GM19025 (cell line): ENCODE results near the gene TNFRSF8.
"Not testable (repeated sequence)": the region's sequence is repeated elsewhere in the genome, so short reads cannot be mapped to it uniquely, and the experiment has no call there.

Source experiments
- ATAC-seq: cut with Tn5 transposase; IDR thresholded peaks from one replicate; pipeline ENCODE4 v1.9.1; 2021; ENCODE audit warnings: mild to moderate bottlenecking, low read depth, moderate library complexity; ENCODE audit not compliant: unreplicated experiment

Gene TNFRSF8

DNA sequence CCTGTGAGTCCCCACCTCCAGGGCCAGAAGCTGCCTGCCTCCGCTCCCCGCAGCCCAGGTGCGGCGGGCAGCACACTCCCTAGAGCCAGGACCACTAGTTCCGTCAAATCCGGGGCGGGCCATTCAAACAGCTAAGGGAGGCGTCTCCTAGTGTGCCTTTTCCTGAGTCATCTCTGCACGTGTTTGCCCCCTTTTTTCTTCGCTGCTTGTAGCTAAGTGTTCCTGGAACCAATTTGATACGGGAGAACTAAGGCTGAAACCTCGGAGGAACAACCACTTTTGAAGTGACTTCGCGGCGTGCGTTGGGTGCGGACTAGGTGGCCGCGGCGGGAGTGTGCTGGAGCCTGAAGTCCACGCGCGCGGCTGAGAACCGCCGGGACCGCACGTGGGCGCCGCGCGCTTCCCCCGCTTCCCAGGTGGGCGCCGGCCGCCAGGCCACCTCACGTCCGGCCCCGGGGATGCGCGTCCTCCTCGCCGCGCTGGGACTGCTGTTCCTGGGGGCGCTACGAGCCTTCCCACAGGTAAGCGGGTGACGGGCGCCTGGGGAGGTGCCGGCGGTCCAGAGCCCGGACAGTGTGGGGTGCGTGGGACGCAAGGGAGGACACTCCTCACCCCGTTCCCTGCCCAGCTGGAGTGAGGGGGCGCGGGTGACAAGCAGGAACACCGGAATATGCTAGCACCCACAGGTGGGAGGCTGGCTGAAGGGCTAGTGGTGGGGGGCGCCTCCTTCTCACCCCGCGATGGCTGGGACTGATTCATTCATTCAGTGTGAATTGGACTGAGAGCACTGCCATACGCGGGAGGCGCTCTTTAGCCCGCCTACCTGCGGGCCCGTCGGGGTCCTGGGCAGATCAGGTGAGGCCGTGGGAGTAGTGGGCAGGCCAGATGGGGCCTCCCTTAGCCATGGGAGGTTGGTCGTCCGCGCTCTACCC, at the start of gene TNFRSF8:
TNFRSF8 (plus strand) TSS at position 163 of the 932 bp plus-strand sequence; CDS start at position 459, 296 bp downstream.
- no peak for ATAC-seq

DNA sequence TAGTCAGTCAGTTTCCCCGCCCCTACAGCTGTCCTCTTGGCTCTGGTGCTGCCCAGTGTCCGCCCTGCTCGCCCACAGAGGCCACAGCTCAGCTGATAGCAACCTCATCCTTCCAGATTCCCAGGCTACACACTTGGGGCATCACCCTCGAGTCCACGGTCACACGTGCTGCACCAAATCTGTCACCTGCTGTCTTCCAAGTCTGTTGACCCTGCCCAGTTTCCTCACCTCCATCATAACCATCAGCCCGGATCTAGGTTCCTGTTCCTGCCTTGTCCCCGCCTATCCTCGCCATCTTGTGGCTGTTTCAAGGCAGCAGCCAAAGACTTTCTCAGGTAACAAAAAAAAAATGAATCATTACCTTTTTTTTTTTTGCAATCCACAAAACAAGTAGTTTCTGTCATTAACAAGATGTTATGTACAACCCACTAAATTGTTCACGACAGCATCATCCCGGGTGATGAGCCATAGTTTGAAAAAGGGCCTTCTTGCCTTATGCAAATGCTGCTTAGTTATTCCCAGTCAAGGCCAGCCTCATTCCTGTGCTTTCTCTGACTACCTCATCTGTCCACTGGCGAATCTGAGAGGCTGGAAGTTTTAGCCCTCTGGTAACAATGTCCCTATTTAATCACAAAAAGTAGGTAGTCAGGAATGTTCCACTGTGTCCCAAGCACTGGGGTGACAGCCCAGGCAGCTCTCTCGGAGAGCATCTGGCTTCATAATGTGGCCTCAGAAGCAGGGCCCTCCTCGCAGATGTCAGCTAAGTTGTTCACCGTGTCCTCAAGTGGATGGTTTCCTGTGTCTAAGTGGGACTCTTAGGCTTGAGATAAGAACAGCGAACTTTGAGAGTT, 48.7 kb upstream of the TNFRSF8 start:
- no peak for ATAC-seq

DNA sequence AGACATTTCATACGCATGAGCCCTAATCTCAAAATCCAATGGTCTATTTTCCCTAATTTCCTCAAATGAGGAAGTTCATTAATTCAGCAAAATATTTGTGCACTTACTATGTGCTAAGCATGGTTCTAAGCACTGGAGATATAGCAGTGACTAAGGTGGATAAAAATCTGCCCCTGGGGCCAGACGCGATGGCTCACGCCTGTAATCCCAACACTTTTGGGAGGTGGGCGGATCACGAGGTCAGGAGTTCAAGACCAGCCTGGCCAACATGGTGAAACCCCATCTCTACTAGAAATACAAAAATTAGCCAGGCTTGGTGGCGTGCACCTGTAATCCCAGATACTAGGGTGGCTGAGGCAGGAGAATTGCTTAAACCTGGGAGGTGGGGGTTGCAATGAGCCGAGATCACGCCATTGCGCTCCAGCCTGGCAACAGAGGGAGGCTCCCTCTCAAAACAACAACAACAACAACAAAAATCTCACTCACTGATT, 48.1 kb upstream of the TNFRSF8 start:
- no peak for ATAC-seq

DNA sequence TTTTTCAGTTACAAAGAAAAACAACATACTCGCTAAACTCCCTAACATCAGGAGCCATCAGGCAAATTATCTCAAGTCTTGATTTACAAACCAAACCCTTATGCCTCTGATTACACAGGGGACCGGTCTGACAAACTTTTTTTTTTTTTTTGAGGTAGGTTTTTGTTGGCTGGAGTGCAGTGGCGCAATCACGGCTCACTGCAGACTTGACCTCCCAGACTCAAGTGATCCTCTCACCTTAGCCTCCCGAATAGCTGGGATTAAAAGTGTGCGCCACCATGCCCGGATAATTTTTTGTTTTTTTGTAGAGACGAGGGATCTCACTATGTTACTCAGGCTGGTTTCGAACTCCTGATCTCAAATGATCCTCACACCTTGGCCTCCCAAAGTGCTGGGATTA, 47.6 kb upstream of the TNFRSF8 start:
- ATAC-seq = no peak

DNA sequence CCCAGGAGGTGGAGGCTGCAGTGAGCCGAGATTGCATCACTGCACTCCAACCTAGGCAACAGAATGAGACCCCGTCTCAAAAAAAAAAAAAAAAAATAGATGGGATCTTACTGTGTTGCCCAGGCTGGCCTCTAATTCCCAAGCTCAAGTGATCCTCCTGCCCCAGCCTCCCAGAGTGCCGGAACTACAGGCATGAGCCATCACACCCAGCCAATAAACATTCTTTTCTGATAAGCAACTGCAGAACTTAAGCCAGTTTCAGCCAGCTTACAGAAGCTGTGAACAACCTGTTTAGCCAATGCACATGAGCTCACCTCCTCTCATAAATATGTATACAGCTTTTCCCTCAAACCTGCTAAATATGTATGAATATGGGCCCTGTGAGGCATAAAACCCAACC, 46.9 kb upstream of the TNFRSF8 start:
- no peak for ATAC-seq

DNA sequence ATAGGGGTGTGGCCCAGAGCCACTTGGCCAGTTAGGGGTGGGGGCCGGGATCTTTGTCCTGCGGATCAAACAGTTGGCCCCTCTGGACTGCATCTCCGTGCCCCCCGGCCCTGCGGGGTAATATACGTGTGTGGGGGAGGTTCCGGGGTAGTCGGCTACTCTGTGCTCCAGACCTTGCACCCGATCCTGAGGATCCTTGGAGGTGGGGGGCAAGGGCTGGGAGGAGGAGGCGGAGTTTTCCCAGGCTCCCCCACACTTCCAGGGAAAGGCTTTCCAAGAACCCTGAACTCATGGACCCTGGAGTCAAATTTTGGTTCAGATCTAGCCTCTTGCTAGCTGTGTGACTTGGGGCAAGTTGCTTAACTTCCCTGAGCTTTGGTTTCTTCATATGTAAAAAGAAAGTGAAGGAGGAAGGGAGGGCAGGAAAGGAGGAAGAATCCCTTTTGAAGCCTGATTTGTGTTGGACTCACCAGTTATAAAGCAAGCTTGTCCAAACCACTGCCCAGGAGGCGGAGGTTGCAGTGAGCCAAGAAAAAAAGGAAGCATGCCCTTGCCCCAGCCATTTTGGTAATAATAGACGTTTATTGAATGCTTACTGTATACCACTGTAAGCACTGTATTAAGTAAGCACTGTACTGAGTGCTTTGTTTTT, 43.1 kb upstream of the TNFRSF8 start:
- no peak for ATAC-seq

DNA sequence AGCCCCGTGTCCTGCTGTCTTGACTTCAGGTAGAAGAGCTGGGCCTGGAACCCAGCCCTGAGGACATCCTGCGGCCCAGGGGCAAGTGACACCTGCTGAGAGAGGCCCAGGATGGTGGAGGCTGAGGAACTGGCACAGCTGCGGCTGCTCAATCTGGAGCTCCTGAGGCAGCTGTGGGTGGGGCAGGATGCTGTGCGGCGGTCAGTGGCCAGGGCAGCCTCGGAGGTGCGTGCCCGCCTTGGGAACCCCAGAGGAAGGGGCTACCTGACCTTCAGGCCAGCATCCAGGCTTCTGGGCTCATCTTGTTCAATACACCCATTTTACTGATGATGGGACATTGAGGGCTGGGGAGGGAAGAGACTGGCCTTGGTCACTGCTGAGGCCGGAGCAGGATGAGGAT, 41.5 kb upstream of the TNFRSF8 start:
- ATAC-seq = no peak

DNA sequence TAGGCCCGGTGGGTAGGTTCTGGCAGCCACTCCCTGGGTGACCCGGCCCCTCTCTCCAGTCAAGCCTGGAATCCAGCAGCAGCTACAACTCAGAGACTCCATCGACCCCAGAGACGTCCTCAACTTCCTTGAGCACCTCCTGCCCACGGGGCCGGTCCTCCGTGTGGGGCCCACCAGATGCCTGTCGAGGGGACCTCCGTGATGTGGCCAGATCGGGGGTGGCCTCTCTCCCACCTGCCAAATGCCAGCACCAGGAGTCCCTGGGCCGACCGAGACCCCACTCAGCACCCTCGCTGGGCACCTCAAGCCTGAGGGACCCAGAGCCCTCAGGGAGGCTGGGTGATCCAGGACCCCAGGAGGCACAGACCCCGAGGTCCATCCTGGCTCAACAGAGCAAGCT, 41.1 kb upstream of the TNFRSF8 start:
- no peak for ATAC-seq

DNA sequence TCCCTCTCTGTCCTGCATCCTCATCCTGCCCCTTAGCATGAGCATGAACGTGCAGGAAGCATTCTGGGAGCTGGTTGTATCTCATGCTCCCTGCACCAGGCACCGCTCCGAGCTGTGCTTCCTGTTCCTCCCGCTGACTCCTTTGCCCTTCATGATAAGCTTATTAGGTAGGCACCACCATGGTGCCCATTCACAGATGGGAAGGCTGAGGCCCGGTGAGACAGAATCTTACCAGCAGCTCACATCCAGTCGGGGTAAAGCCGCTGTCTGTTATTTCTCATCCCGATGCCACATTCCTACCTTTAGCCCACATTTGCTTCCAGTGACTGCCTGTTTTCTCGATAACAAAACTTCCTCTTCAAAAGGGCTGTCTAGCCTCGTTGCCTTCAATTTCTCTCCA, 36.5 kb upstream of the TNFRSF8 start:
- ATAC-seq = no peak

DNA sequence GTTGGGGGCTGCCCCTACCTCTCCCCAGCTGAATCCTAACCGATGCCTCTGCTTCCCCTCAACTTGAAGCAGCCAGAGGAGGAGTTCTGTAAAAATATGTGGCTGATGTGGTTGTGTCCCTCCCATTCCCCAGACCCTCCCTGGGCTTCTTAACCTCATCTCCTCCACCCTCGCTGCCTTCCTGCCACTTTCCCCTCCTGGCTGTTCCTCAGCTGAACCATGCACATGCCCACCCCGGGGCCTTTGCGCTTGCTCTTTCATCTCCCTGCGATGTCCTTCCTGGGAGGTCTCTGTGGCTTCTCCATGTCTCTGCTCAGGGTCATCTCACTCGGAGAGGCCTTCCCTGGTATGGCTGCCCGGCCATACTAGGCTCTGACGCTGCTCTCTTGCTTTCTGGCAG, 34.9 kb upstream of the TNFRSF8 start:
- no peak for ATAC-seq

DNA sequence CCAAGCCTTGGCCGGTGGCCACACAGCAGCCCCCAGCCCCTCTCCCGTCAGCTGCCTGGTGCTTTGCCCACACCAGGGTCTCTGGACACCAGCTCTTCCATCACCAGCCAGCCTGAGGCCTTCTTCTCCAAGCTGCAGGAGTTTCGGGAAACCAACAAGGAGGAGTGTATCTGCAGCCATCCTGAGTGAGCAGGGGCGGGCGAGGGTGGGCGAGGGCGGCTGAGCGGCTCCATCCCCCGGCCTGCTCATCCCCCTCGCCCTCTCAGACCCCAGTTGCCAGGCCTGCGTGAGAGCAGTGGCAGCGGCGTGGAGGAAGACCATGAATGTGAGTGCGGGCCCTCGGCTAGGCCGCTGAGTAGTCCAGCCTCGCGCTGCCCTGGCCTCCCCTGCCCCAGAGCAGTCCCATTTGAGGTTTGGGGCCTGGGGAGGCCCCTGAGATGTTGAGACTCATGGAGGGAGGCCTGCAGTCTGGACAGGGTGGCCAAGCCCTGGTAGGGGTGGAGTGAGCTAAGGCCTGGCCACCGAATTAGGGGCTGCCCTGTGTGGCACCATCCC, 34.1 kb upstream of the TNFRSF8 start:
- no peak for ATAC-seq

DNA sequence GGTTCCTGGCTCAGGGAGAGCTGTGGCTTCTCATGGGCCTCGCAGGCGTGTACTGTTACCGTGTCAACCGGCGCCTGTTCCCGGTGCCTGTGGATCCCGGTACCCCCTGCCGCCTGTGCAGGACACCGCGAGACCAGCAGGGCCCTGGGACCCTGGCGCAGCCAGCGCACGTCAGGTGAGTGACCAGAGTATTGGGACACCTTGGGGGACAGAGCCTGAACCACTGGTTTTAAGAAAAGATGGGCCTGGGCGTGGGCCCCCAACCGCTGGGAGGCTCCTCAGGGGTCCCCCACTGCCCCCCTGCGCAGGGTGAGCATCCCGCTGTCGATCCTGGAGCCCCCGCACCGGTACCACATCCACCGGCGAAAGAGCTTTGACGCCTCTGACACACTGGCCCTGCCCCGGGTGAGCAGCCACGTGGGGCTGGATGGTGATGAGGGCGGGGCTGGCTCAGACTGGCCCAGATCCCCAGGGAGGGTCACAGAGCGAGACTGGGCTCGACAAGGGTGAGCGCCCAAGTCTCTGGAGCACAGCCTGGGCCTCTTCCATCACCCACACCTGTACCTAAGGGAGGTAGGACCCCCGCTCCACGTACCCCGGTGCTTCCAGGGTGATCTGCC, 33.3 kb upstream of the TNFRSF8 start:
- no peak for ATAC-seq

DNA sequence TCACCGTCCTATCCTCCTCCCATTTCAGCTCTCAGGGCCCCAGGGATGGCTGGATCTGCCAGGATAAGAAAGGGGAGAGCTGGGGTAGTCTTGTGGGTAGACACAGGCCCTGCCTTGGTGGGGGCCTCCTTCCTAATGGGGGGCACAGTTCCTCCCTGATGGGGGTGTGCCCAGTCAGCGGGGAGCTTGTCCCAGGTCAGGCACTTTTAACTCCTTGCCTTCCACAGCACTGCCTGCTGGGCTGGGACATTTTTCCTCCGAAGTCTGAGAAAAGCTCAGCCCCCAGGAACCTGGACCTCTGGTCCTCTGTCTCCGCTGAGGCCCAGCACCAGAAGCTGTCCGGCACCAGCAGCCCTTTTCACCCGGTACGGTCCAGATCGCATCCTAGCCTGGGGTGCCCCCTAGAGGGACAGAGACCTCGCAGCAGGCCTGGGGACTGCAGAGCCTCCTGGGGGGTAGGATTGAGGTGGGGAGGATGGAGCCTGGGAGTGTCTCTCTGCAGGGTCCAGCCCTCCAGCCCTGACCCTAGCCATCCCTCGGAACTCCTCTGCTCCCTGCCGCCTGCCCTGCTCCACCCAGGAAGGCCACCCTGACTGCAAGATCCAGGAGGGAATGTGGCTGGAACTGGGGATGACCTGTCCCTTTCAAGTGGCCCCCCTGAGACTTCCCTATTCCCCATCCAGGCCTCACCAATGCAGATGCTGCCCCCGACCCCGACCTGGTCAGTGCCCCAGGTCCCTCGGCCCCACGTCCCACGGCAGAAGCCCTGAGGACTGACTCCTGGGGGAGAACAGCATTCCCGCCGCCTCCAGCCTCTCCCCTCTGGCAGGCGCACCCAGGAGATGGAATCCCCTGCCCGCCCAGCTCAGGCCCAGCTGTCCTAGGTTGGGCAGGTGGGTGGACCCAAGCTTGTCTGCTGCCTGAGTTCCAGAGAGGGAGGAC, 31.8 kb upstream of the TNFRSF8 start:
- ATAC-seq = no peak

DNA sequence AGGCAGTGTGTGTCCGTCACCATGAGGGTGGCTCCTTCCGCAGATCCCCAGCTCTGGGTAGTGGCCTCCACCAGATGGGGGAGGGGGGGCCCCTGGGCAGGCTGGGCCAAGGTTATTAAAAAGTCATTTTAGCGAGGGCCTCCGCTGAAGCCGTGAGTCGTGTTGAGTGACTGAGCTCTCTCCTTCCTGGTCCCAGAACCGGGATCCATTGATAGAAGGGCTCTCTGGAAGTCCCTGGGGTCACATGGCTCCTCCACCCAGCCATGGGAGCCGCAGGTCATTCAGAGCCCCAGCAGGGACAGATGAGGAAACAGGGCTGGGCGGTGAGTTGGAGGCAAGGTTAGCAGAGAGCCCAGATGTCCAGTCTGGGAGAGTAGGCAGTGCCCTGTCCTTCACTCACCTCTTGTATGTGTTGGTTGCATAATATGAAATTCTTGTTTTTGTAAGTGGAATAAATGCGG, 30.9 kb upstream of the TNFRSF8 start:
- no peak for ATAC-seq

DNA sequence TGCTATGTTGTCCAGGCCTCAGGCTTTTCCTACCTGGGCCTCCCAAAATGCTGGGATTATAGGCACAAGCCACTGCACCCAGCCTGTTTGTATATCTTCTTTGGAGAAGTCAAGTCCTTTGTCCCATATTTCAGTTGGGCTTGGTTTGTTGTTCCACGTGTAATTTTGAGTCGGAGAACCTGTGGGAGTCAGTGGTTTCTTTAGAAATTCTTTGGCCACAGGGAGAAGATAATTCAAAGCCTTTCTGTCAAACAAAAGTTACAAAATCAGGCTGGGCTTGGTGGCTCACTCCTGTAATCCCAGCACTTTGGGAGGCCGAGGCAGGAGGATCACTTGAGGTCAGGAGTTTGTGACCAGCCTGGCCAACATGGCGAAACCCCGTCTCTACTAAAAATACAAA, 29.7 kb upstream of the TNFRSF8 start:
- ATAC-seq = not testable (repeated sequence)

DNA sequence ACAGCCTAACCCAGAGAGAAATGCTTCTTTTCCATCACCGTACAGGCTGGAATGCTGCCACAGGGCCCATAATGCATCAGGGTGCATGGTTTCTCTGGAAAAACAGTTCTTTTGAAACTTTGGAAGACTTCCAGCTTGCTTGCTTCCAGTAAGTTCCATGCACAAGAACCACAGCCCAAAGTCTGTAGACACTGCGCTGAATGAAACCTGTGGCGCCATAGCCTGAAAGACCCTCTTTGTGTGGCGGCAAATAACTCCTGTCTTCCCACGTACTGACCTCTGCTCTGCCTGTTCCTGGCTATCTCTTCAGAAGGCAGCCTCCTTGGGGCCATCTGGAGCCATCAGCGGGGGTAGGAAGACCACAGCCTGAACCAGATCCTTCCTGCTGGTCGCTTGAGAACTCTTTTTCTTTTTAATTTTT, 28.7 kb upstream of the TNFRSF8 start:
- ATAC-seq = no peak

DNA sequence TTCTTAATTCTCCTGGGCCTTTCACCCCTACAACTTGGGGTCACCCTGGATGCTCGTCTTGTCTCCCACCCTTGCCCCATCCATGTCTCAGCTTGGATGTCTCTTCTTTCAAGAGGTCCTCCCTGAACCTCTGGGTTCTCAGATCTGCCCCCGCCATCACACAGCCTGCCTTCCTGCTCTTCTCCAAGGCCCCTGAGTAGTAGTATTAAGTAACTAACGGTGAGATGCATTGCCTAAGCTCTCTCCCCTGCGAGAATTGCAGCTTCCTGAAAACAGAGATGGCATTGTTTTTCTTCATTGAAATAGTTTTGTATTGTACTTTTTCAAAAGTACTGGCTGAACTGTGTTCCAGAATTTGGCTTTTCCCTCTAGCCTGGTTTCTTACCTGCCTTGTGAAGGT, 27.8 kb upstream of the TNFRSF8 start:
- ATAC-seq = no peak

DNA sequence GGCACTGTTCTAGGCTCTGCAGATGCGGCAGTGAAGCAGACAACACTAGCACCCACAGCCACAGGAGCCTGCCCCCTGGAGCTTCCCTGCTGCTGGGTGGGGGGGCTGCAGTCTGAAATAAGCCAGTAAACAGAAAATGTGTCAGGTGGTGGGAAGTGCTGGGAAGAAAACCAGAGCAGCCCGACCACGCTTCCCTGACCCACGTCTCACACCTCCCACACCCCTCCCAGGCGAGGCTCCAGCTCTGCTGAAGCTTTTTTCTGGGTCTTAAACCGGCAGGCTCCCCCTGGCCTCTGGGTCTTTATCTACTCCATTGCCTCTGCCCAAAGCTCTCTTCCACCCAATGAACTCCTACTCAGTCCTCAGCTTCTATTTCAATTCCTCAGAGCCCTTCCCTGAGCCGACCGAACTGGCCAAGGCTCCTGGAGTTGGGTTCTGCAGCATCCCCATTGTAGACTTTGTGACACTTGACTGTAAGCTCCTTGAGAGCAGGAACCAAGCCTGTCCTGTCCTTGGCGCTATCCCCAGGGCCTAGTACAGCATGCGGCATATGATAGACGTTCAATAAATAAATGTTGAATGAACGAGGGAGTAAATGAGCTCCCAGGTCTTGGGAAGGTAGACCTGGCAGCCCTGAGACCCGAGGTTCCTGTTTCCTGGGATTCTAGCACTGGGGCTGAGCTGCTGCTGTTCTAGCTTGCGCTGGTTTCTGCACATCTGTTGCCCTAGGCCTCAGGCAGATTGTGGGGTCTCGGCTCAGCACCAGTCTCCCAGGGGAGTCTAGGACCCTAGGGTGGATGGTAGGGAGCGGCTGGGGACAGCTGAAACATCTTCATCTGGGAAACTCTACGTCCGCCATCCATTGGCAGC, 25.4 kb upstream of the TNFRSF8 start:
- no peak for ATAC-seq
